SK-N-SH (cell line): Measurements from ENCODE around the gene NFIX. TPM values are rescaled to one million over a fixed set of nuclear protein-coding genes. Genes with fewer than 3 reads are reported as not detected.

ENCODE experiments used
- CTCF ChIA-PET: fragments of 300-600, 350-600 bp; formaldehyde crosslinking; extraction: SDS; loops from one replicate; lab custom pipeline; 2021; lab: Yijun Ruan, JAX
- POLR2A ChIA-PET: fragments of 350-600 bp; sonication (Branson Sonifier 250); formaldehyde crosslinking; extraction: SDS; loops from one replicate; lab custom pipeline; 2020; ENCODE audit warnings: antibody characterized with exemption, inconsistent platforms; lab: Yijun Ruan, JAX
- DNase-seq: peaks from one replicate; pipeline ENCODE4 v3.0.0; 2012
- H2AFZ ChIP-seq: fragments of 200-600 bp; sonication (generic); 2 replicates; pipeline ENCODE4 v1.8.1; 2016; ENCODE audit warnings: antibody characterized with exemption, mild to moderate bottlenecking, low read depth
- H3F3A ChIP-seq: fragments of 200-600 bp; sonication (generic); replicated peaks from 2 replicates; pipeline ENCODE3; 2016; ENCODE audit warnings: antibody characterized with exemption, mild to moderate bottlenecking; ENCODE audit not compliant: insufficient read depth
- H3K27ac ChIP-seq, 2 experiments: fragments of 200-500 bp in 1 of 2; fragments of 200-600 bp in 1 of 2; sonication (Bioruptor generic) in 1 of 2; sonication (generic), shearing (Covaris generic) in 1 of 2; 2 replicates each; pipeline versions ENCODE4 v1.5.1 to v1.6.1; 2014 to 2016; ENCODE audit warnings: low read depth in 2 of 2, inconsistent platforms in 1 of 2, low read length in 1 of 2, mild to moderate bottlenecking in 1 of 2, mixed read lengths in 1 of 2
- H3K27me3 ChIP-seq: fragments of 200-600 bp; sonication (generic), shearing (Covaris generic); 2 replicates; pipeline ENCODE4 v1.6.1; 2016; ENCODE audit warnings: mixed run types; ENCODE audit not compliant: insufficient read depth
- H3K36me3 ChIP-seq, 2 experiments: fragments of 200-500 bp in 1 of 2; fragments of 200-600 bp in 1 of 2; sonication (Bioruptor generic) in 1 of 2; sonication (generic) in 1 of 2; replicated peaks in 1 of 2; 2 replicates each; pipeline versions ENCODE3 to v1.5.1; 2014 to 2016; ENCODE audit warnings: low read length in 1 of 2, mild to moderate bottlenecking in 1 of 2; ENCODE audit not compliant: insufficient read depth in 2 of 2, control insufficient read depth in 1 of 2
- H3K4me1 ChIP-seq, 2 experiments: fragments of 200-500 bp in 1 of 2; fragments of 200-600 bp in 1 of 2; sonication (Bioruptor generic) in 1 of 2; sonication (generic), shearing (Covaris generic) in 1 of 2; 2 replicates each; pipeline versions ENCODE4 v1.5.1 to v1.6.1; 2014 to 2016; ENCODE audit warnings: low read depth in 1 of 2, low read length in 1 of 2, mixed run types in 1 of 2; ENCODE audit not compliant: insufficient read depth in 2 of 2, control insufficient read depth in 1 of 2
- H3K4me2 ChIP-seq: fragments of 200-600 bp; sonication (generic), shearing (Covaris generic); 2 replicates; pipeline ENCODE4 v1.6.1; 2017; ENCODE audit warnings: mixed run types
- H3K4me3 ChIP-seq, 2 experiments: fragments of 200-500 bp in 1 of 2; fragments of 200-600 bp in 1 of 2; sonication (Bioruptor generic) in 1 of 2; sonication (generic), shearing (Covaris generic) in 1 of 2; 2 replicates each; pipeline versions ENCODE4 v1.5.1 to v1.8.1; 2014 to 2016; ENCODE audit warnings: low read depth in 2 of 2, inconsistent platforms in 1 of 2, low read length in 1 of 2, mild to moderate bottlenecking in 1 of 2, mixed read lengths in 1 of 2, moderate library complexity in 1 of 2
- H3K79me2 ChIP-seq: fragments of 200-600 bp; sonication (generic); 2 replicates; pipeline ENCODE4 v1.8.1; 2017; ENCODE audit warnings: mild to moderate bottlenecking; ENCODE audit not compliant: insufficient read depth
- H3K9ac ChIP-seq: fragments of 200-600 bp; sonication (generic); 2 replicates; pipeline ENCODE4 v1.6.1; 2017; ENCODE audit warnings: mixed run types
- H3K9me2 ChIP-seq: fragments of 200-600 bp; sonication (generic); 2 replicates; pipeline ENCODE4 v1.6.1; 2017; ENCODE audit warnings: mixed run types
- H3K9me3 ChIP-seq: fragments of 200-600 bp; sonication (generic); 2 replicates; pipeline ENCODE4 v1.6.1; 2017; ENCODE audit warnings: mixed run types, mild to moderate bottlenecking, moderate library complexity
- H4K20me1 ChIP-seq: fragments of 200-600 bp; sonication (generic); 2 replicates; pipeline ENCODE4 v1.6.1; 2017; ENCODE audit warnings: mild to moderate bottlenecking, mixed run types; ENCODE audit not compliant: insufficient read depth
- CHD2 ChIP-seq: fragments of 150-350 bp; IDR thresholded peaks from 2 replicates; pipeline ENCODE4 v1.6.1; 2018; ENCODE audit warnings: low read length; ENCODE audit not compliant: partially characterized antibody
- EP300 ChIP-seq, 2 experiments: IDR thresholded peaks; 2 replicates each; pipeline versions ENCODE4 v1.4.0 to v1.6.1; 2012; ENCODE audit warnings: borderline replicate concordance in 1 of 2, low read depth in 1 of 2, low read length in 1 of 2
- FOXJ3 ChIP-seq: sonication (generic); formaldehyde crosslinking; IDR thresholded peaks from 2 replicates; pipeline ENCODE4 v1.5.1; 2020; ENCODE audit warnings: mild to moderate bottlenecking, missing genetic modification reagents
- GABPA ChIP-seq: IDR thresholded peaks from 2 replicates; pipeline ENCODE4 v1.4.0; 2012; ENCODE audit warnings: low read depth, mild to moderate bottlenecking
- GATA2 ChIP-seq: sonication (generic); formaldehyde crosslinking; IDR thresholded peaks from 2 replicates; pipeline ENCODE4 v1.5.0; 2020; ENCODE audit warnings: mild to moderate bottlenecking, missing genetic modification reagents
- MXI1 ChIP-seq: IDR thresholded peaks from 2 replicates; pipeline ENCODE4 v1.6.1; 2012; ENCODE audit warnings: mild to moderate bottlenecking, low read depth, low read length, improper control_type of control experiment
- NRF1 ChIP-seq: IDR thresholded peaks from 2 replicates; pipeline ENCODE4 v1.6.1; 2012; ENCODE audit warnings: low read depth, mild to moderate bottlenecking, low read length
- RAD21 ChIP-seq: IDR thresholded peaks from 2 replicates; pipeline ENCODE4 v1.6.1; 2012; ENCODE audit warnings: mild to moderate bottlenecking, low read length
- TCF12 ChIP-seq: IDR thresholded peaks from 2 replicates; pipeline ENCODE4 v1.4.0; 2012
- WGBS: methylation state at CpG from one replicate; pipeline ENCODE4 v1.1.6; 2017; ENCODE audit warnings: low lambda C conversion rate; 5-methylcytosine and 5-hydroxymethylcytosine counted together
- polyA plus RNA-seq, 3 experiments: library from polyadenylated mRNA; depleted of rRNA; stranded (reverse); fragments of >200 nt; gene quantifications; 2 replicates each; pipeline ENCODE4 v1.2.3, GENCODE V29; 2012
- TF ChIP-seq, protein P1 (sequence below): fragments of 150-350 bp; IDR thresholded peaks from 2 replicates; pipeline ENCODE4 v1.6.1; 2017; ENCODE audit warnings: antibody characterized with exemption, low read length, low read depth, borderline replicate concordance

NFIX gene
- polyA plus RNA-seq, 1 of the 3 experiments (the other 2 are of a cell fraction): 14.8 TPM

DNA sequence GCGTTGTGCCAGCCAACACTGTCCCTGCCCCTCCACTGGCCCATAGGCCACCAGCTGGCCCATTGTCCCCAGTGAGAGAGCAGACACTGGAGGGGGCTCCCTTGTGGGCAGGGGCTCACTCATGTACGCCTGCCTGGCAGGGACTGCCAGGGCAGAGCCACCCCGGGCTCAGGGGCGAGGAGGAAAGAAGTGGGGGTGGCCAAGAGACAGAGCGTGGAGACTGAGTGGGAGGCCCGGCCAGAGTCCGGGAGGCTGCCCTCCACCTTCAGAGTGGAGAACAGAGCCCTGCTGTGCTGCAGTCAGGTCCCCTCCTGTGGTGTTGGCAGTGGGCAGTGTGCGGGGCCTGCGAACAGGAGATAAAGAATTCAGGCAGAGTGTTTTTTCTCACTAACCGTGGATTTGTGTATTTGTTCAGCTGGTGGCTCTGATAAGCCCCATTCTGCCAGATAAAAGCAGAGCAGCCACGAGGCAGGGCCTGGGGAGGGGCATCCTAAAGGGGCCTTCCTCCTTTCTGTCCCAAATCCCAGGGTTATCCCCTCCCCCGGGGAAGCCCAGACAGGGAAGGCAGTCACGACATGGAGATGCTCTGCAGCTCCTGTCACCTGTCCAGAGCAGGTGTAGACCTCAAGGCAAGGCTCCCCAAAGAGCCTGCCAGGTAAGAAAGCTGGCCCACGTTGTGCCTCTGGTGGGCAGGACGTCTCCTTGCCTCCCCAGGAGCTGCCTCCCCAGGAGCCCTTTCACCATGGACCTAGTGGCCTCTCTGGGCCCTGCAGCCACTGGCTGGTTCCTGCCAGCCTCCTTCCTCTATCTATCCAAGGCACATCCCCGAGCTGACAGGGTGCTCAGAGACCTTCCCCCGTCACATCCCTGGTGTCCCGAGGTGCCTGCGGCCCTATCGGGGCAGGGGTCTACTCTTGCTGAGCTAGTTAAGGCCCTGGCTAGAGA is 74.4 kb downstream of the NFIX start:
- Histone ChIP-seq H3K36me3 (peaks cover 0 to 11% of the 10 kb centered on the region in 2 experiments), H3K9me2 (no peaks in the 10 kb centered on the region), H4K20me1 (no peaks in the 10 kb centered on the region), H3K27me3 (no peaks in the 10 kb centered on the region), H3K9me3 (no peaks in the 10 kb centered on the region), H3K4me2 (no peak overlapping the region), H3K4me3 (no peak overlapping the region), H2AFZ (no peak overlapping the region), H3K79me2 (peaks cover 12% of the 10 kb centered on the region; the same call in 1 of the 2 replicates), H3F3A (no peaks in the 10 kb centered on the region), H3K27ac (peak overlapping the region in 1 of 2 experiments; percentile 92; a peak in 2 of 4 replicates), H3K4me1 (peaks cover 0 to 70% of the 10 kb centered on the region in 2 experiments; a peak in 1 of 4 replicates), H3K9ac (no peak overlapping the region)
- WGBS: 88% methylated on average over 18 of the region's 20 CpGs
- ChIA-PET POLR2A (interaction anchor here (1.2 to 1.5 kb wide), 2 partner anchors 92 to 104 kb away, joined by 3 to 5 read pairs; no protein-coding TSS in a partner anchor), CTCF (interaction anchor here (0.6 to 35.2 kb wide), 15 partner anchors 9 to 104 kb away, joined by 3 to 506 read pairs (median 5); no protein-coding TSS in a partner anchor)
- TF ChIP-seq NRF1 (no peak), GATA2 (peak; percentile 70), FOXJ3 (CRISPR knock-in tag) (0 out of 2 replicates have a peak, but pooled peaks have one; percentile 28), MXI1 (peak; percentile 72), EP300 (IDR thresholded peaks at IDR 0.05; ENCODE audit: borderline replicate concordance in 1 of 2, low read depth in 1 of 2, low read length in 1 of 2) (peak in 1 of 2 experiments; percentile 50; a peak in 2 of 4 replicates), RAD21 (0 out of 2 replicates have a peak, but pooled peaks have one; percentile 10)
- DNase-seq: peak; percentile 76

DNA sequence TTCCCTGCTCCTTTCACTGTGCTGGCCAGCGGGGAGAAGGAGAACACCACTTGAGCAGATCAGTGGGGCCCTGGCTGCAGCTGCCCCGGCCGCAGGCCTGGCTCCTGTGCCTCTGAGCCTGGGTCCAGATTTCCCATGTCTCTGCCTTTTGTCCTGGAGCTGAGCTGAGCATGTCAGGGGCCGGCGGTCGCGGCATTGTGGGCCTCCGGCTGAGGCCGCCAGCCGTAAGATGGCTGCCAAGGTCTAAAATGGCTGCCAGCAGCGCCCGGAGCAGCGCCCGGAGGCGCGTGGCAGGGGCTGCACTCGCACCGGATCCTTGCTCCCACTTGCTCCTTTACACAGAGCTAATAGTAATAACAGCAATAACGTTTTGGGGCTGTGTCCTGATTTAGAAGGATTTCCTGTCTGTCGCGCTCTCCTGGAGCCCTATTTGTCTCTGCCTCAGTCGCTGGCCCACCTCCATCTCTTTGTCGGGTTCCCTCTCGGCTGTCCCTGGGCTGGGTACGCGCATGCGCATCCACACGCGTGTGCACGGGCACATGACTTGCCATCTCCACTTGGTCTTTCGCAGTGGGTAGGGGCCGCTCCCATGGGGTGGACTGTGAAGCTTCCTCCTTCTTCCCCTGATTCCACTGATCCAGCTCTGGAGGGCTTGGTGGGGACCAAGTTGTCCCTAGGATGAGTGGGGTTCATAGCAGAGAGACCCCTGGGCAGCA is 75.3 kb downstream of the NFIX start:
- Histone ChIP-seq H3K4me3 (no peak overlapping the region), H3K9ac (no peak overlapping the region), H3K4me2 (no peak overlapping the region), H2AFZ (no peak overlapping the region), H3K4me1 (peaks cover 0 to 69% of the 10 kb centered on the region in 2 experiments; a peak in 1 of 4 replicates), H3K9me3 (no peaks in the 10 kb centered on the region), H3K27ac (peak overlapping the region in 1 of 2 experiments; percentile 92; a peak in 2 of 4 replicates), H4K20me1 (no peaks in the 10 kb centered on the region), H3K36me3 (peaks cover 0 to 16% of the 10 kb centered on the region in 2 experiments), H3K27me3 (no peaks in the 10 kb centered on the region), H3F3A (no peaks in the 10 kb centered on the region), H3K79me2 (peaks cover 8% of the 10 kb centered on the region; the same call in 1 of the 2 replicates), H3K9me2 (no peaks in the 10 kb centered on the region)
- TF ChIP-seq NRF1 (no peak), GABPA (no peak), CHD2 (no peak), EP300 (IDR thresholded peaks at IDR 0.05; ENCODE audit: borderline replicate concordance in 1 of 2, low read depth in 1 of 2, low read length in 1 of 2) (no peak), TCF12 (no peak)
- TF ChIP-seq, protein P1, sequence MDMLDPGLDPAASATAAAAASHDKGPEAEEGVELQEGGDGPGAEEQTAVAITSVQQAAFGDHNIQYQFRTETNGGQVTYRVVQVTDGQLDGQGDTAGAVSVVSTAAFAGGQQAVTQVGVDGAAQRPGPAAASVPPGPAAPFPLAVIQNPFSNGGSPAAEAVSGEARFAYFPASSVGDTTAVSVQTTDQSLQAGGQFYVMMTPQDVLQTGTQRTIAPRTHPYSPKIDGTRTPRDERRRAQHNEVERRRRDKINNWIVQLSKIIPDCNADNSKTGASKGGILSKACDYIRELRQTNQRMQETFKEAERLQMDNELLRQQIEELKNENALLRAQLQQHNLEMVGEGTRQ: no peak
- ChIA-PET POLR2A (interaction anchor here (1.2 to 1.5 kb wide), 2 partner anchors 93 to 105 kb away, joined by 3 to 5 read pairs; no protein-coding TSS in a partner anchor), CTCF (interaction anchor here (0.9 to 35.2 kb wide), 11 partner anchors 8 to 105 kb away, joined by 3 to 506 read pairs (median 5); partner anchors contain the start of gene DAND5)
- WGBS: 93% methylated on average over 24 of the region's 32 CpGs
- no peak for DNase-seq
